KMS-11 (cell line): Measurements from ENCODE around the gene ZNF423.

Experiments used
- H2AFZ ChIP-seq: fragments of 200-600 bp; sonication (generic); 2 replicates; pipeline ENCODE4 v1.6.1; 2016; ENCODE audit warnings: antibody characterized with exemption, mixed run types, low read depth
- H3K27ac ChIP-seq: fragments of 200-600 bp; sonication (generic); 2 replicates; pipeline ENCODE4 v1.6.1; 2016; ENCODE audit warnings: mild to moderate bottlenecking, mixed run types
- H3K27me3 ChIP-seq: fragments of 200-600 bp; sonication (generic); 2 replicates; pipeline ENCODE4 v1.6.1; 2017; ENCODE audit warnings: mild to moderate bottlenecking, low read depth, mixed run types, moderate library complexity; ENCODE audit not compliant: insufficient read depth
- H3K36me3 ChIP-seq: fragments of 200-600 bp; sonication (generic); 2 replicates; pipeline ENCODE4 v1.6.1; 2017; ENCODE audit warnings: mild to moderate bottlenecking, mixed run types; ENCODE audit not compliant: insufficient read depth
- H3K4me1 ChIP-seq: fragments of 200-600 bp; sonication (generic); 2 replicates; pipeline ENCODE4 v1.6.1; 2016; ENCODE audit warnings: mild to moderate bottlenecking, low read depth, mixed run types; ENCODE audit not compliant: poor library complexity, severe bottlenecking
- H3K4me2 ChIP-seq: fragments of 200-600 bp; sonication (generic); 2 replicates; pipeline ENCODE4 v1.7.0; 2016; ENCODE audit warnings: mild to moderate bottlenecking, mixed run types
- H3K4me3 ChIP-seq: fragments of 200-600 bp; sonication (generic); IDR thresholded peaks from 2 replicates; pipeline ENCODE4 v1.6.1; 2017; ENCODE audit warnings: low read depth, low read length, mixed read lengths; ENCODE audit not compliant: insufficient read depth
- H3K79me2 ChIP-seq: fragments of 200-600 bp; sonication (generic); 2 replicates; pipeline ENCODE4 v1.6.1; 2016; ENCODE audit warnings: low read depth, mixed run types; ENCODE audit not compliant: insufficient read depth
- H3K9ac ChIP-seq: fragments of 200-600 bp; sonication (generic); 2 replicates; pipeline ENCODE4 v1.6.1; 2016; ENCODE audit warnings: mild to moderate bottlenecking, mixed run types
- H4K20me1 ChIP-seq: fragments of 200-600 bp; sonication (generic); 2 replicates; pipeline ENCODE4 v1.6.1; 2016; ENCODE audit warnings: mild to moderate bottlenecking, mixed run types; ENCODE audit not compliant: insufficient read depth
- TF ChIP-seq, protein P1 (sequence below): fragments of 200-600 bp; sonication (generic); conservative IDR thresholded peaks from 2 replicates; pipeline ENCODE4 v1.6.1; 2017; ENCODE audit warnings: low read depth, mild to moderate bottlenecking, antibody characterized with exemption, low read length, moderate library complexity, mixed read lengths

The ZNF423 gene

DNA sequence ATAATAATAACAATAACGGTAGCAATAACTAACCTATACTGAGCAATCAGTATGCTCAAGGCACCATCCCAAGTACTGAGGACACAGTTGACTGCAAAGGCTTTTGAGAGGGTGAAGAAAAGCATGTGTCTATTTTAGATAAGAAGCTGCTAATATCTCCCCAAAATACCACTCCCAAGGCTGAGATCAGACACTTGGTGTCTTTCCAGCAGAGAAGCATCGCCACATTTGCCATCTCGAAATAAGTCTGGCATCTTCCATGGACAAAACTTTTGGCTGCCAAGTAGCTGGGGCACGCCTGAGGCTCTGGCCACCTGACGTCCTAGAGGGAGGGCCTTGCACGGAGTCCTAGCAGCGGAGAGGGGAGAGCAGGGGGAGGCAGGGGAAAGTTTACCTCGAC, 39.0 kb downstream of the ZNF423 start:
- no peaks in the 10 kb centered on the region for H4K20me1 ChIP-seq
- H2AFZ ChIP-seq = no peak overlapping the region
- H3K9ac ChIP-seq = no peak overlapping the region
- no peaks in the 10 kb centered on the region for H3K79me2 ChIP-seq
- no peaks in the 10 kb centered on the region for H3K4me1 ChIP-seq
- no peak overlapping the region for H3K4me2 ChIP-seq
- no peak overlapping the region for H3K27ac ChIP-seq
- H3K36me3 ChIP-seq = no peaks in the 10 kb centered on the region
- TF ChIP-seq, protein P1, sequence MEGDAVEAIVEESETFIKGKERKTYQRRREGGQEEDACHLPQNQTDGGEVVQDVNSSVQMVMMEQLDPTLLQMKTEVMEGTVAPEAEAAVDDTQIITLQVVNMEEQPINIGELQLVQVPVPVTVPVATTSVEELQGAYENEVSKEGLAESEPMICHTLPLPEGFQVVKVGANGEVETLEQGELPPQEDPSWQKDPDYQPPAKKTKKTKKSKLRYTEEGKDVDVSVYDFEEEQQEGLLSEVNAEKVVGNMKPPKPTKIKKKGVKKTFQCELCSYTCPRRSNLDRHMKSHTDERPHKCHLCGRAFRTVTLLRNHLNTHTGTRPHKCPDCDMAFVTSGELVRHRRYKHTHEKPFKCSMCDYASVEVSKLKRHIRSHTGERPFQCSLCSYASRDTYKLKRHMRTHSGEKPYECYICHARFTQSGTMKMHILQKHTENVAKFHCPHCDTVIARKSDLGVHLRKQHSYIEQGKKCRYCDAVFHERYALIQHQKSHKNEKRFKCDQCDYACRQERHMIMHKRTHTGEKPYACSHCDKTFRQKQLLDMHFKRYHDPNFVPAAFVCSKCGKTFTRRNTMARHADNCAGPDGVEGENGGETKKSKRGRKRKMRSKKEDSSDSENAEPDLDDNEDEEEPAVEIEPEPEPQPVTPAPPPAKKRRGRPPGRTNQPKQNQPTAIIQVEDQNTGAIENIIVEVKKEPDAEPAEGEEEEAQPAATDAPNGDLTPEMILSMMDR = no peak
- no peaks in the 10 kb centered on the region for H3K27me3 ChIP-seq
- H3K4me3 ChIP-seq = no peak overlapping the region

- Histone ChIP-seq H3K4me2 (no peak overlapping the region), H3K9ac (no peak overlapping the region), H3K36me3 (no peaks in the 10 kb centered on the region), H4K20me1 (no peaks in the 10 kb centered on the region), H3K4me1 (no peaks in the 10 kb centered on the region), H3K4me3 (no peak overlapping the region), H2AFZ (no peak overlapping the region), H3K79me2 (no peaks in the 10 kb centered on the region), H3K27ac (no peak overlapping the region), H3K27me3 (no peaks in the 10 kb centered on the region)
- TF ChIP-seq, protein P1 = no peak
Observed at GRCh38 chr16:49811644-49812334, 44.1 kb downstream of the ZNF423 start.

GRCh38 chr16:49810831-49811230, 45.1 kb downstream of the ZNF423 start:
- Histone ChIP-seq H3K4me2 (no peak overlapping the region), H3K79me2 (no peaks in the 10 kb centered on the region), H3K4me1 (no peaks in the 10 kb centered on the region), H4K20me1 (no peaks in the 10 kb centered on the region), H3K36me3 (no peaks in the 10 kb centered on the region), H3K4me3 (no peak overlapping the region), H2AFZ (no peak overlapping the region), H3K27ac (no peak overlapping the region), H3K27me3 (no peaks in the 10 kb centered on the region), H3K9ac (no peak overlapping the region)
- TF ChIP-seq, protein P1 = no peak

GRCh38 chr16:49809561-49809960, 46.4 kb downstream of the ZNF423 start:
- Histone ChIP-seq H3K4me1 (no peaks in the 10 kb centered on the region), H4K20me1 (no peaks in the 10 kb centered on the region), H3K79me2 (no peaks in the 10 kb centered on the region), H3K27ac (no peak overlapping the region), H2AFZ (no peak overlapping the region), H3K9ac (no peak overlapping the region), H3K4me2 (no peak overlapping the region), H3K27me3 (no peaks in the 10 kb centered on the region), H3K36me3 (no peaks in the 10 kb centered on the region), H3K4me3 (no peak overlapping the region)
- TF ChIP-seq, protein P1 = no peak
